ENCODE data around the gene LRRC71.

GRCh38 chr1:156901590-156901900 lies 18.9 kb upstream of the LRRC71 start:
- TF ChIP-seq CTCF (IDR thresholded peaks at IDR 0.05): no peak
- TF ChIP-seq EZH2 (IDR thresholded peaks at IDR 0.05; ENCODE audit: borderline replicate concordance, insufficient read depth, low read depth, low read length, poor library complexity, severe bottlenecking): no peak
